Panc1 (cell line): ENCODE measurements around the gene CINP. TPM values are rescaled to one million over a fixed set of nuclear protein-coding genes. Genes with fewer than 3 reads are reported as not detected.

Experiments
- ATAC-seq: fragments of 200-7000 bp; cut with Tn5 transposase; 2 replicates; pipeline ENCODE4 v1.9.1; 2020; ENCODE audit warnings: mild to moderate bottlenecking, moderate library complexity
- BruUV-seq: library from RNA; stranded (reverse); fragments of 400-500 nt; replicated peaks from 2 replicates; lab custom pipeline; 2021; lab: Mats Ljungman, UMichigan
- CTCF ChIA-PET: fragments of 300-600 bp; sonication (Branson Sonifier 250); formaldehyde crosslinking; loops from one replicate; lab custom pipeline; 2022; ENCODE audit warnings: antibody characterized with exemption; lab: Charles Lee
- POLR2A ChIA-PET: fragments of 300-600 bp; sonication (Branson Sonifier 250); formaldehyde crosslinking; loops from one replicate; lab custom pipeline; 2022; ENCODE audit warnings: antibody characterized with exemption; lab: Charles Lee
- DNase-seq: peaks from one replicate; pipeline ENCODE4 v3.0.0-alpha.2; 2010; ENCODE audit warnings: low read depth, low spot score
- H3K27ac ChIP-seq: 2 replicates; pipeline ENCODE4 v1.5.1; 2011; ENCODE audit warnings: mild to moderate bottlenecking, low read length, inconsistent platforms
- H3K27me3 ChIP-seq: fragments of 200-500 bp; sonication (Bioruptor generic); 2 replicates; pipeline ENCODE4 v1.6.0; 2014; ENCODE audit warnings: low read length, inconsistent platforms; ENCODE audit not compliant: control insufficient read depth, insufficient read depth
- H3K36me3 ChIP-seq: fragments of 200-500 bp; sonication (Bioruptor generic); 2 replicates; pipeline ENCODE4 v1.5.1; 2014; ENCODE audit warnings: inconsistent platforms, mild to moderate bottlenecking, low read length, moderate library complexity; ENCODE audit not compliant: control insufficient read depth, insufficient read depth
- H3K4me1 ChIP-seq: 2 replicates; pipeline ENCODE4 v1.5.1; 2011; ENCODE audit warnings: inconsistent platforms, mild to moderate bottlenecking, low read length, moderate library complexity; ENCODE audit not compliant: control insufficient read depth, insufficient read depth
- H3K4me3 ChIP-seq, 2 experiments: 2 replicates each; pipeline ENCODE4 v1.5.1; 2011 to 2012; ENCODE audit warnings: low read depth in 2 of 2, low read length in 2 of 2, mild to moderate bottlenecking in 2 of 2, inconsistent platforms in 1 of 2, moderate library complexity in 1 of 2
- H3K9me3 ChIP-seq: fragments of 200-500 bp; sonication (Bioruptor generic); 2 replicates; pipeline ENCODE4 v1.5.1; 2014; ENCODE audit warnings: low read depth, mild to moderate bottlenecking, inconsistent platforms, low read length, moderate library complexity; ENCODE audit not compliant: control insufficient read depth, insufficient read depth
- POLR2AphosphoS5 ChIP-seq: IDR thresholded peaks from 2 replicates; pipeline ENCODE4 v1.6.1; 2012; ENCODE audit warnings: mild to moderate bottlenecking, low read depth, low read length, moderate library complexity
- REST ChIP-seq, 2 experiments: IDR thresholded peaks; 2 replicates each; pipeline ENCODE4 v1.6.1; 2011 to 2012; ENCODE audit warnings: low read depth in 2 of 2, control low read depth in 1 of 2, low read length in 1 of 2, mild to moderate bottlenecking in 1 of 2, moderate library complexity in 1 of 2; ENCODE audit not compliant: insufficient read depth in 1 of 2
- SIN3A ChIP-seq: IDR thresholded peaks from 2 replicates; pipeline ENCODE4 v1.6.1; 2012; ENCODE audit warnings: low read depth, mild to moderate bottlenecking, low read length, moderate library complexity, borderline replicate concordance; ENCODE audit not compliant: insufficient read depth
- TCF7L2 ChIP-seq: IDR thresholded peaks from 2 replicates; pipeline ENCODE4 v1.6.1; 2011; ENCODE audit warnings: mild to moderate bottlenecking, low read depth, low read length, inconsistent platforms
- in situ Hi-C: cut with HindIII; loops from 2 replicates; pipeline ENCODE4 v1.10.0; 2016; ENCODE audit warnings: low sequenced_read_pairs, low pct_unique_long_range_greater_than_20kb
- intact Hi-C: fragments of 100-400 bp; cut with micrococcal nuclease; formaldehyde crosslinking; loops from one replicate; pipeline ENCODE4 v1.10.0; 2022; ENCODE audit not compliant: unreplicated experiment
- total RNA-seq: library from RNA; stranded (reverse); gene quantifications from one replicate; pipeline ENCODE4 v1.2.1, GENCODE V29; 2021; ENCODE audit not compliant: unreplicated experiment
- TF ChIP-seq, protein P1 (sequence below): fragments of 450-650 bp; IDR thresholded peaks from 2 replicates; pipeline ENCODE4 v1.5.1; 2017; ENCODE audit warnings: mild to moderate bottlenecking

CINP gene
- total RNA-seq, 1 experiment from 2014 or later = 28.3 TPM

DNA sequence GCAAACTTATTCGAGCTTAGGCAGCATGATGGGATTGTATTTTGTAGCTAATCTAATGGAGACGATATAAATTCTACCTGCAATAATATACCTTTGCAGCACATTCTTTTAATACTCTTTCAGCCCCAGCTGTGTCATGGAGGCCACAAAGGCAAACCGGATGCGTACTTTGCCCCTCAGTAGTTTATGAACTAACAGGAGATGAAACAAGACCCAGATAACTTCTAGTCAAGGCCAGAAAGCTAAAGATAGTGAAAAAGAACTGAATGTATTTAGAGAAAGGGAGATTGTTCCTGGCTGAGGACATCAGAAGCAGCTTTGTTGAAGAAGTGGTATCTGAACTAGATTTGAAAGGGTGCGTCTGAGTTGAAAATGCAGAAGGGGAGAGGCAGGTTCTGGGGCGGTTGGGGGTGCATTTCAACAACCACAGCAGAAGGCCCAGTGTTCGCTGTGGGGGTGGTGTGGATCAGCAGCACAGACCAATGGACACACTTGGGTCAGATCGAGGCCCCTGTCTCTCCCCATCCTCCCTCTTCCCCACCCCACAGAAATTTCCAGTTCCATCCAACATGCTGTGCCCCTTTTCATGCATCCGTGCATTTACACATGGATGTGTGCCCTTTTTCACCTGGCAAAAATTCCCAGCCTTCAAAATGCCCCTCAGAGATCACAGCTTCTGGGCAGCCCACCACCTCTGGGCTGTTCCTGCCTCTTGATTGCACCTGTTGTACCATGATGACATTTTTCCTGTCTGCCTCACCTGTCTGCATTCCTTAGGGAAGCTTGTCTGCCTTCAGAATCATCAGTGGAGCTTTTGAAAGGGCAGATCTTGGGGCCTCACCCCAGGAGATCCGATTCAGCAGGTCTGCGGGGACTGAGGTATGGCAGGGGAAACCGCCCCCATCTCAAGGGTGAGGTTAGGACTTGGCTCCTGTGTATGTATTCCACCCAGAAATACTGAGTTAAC is 41.0 kb downstream of the CINP start:
- POLR2A ChIA-PET = interaction anchor here (1.1 kb wide), 1 partner anchor 17 kb away, joined by 17 read pairs; no protein-coding TSS in a partner anchor
- CTCF ChIA-PET = no interaction called here
- in situ Hi-C loops (loop anchor here (25.0 kb wide), 1 partner anchor 109 kb away; no protein-coding TSS in a partner anchor), intact Hi-C loops (no loop called here)
- H3K4me3 ChIP-seq = no peak overlapping the region
- no peak overlapping the region for H3K27ac ChIP-seq
- H3K4me1 ChIP-seq = peaks cover 13% of the 10 kb centered on the region
- no peak for DNase-seq
- ATAC-seq = no peak
- no peaks in the 10 kb centered on the region for H3K36me3 ChIP-seq
- no peaks in the 10 kb centered on the region for H3K9me3 ChIP-seq
- no TSS peak for BruUV-seq
- TF ChIP-seq REST (IDR thresholded peaks at IDR 0.05; ENCODE audit: insufficient read depth in 1 of 2, low read depth in 2 of 2, low read length in 1 of 2) = no peak
- TF ChIP-seq, protein P1, sequence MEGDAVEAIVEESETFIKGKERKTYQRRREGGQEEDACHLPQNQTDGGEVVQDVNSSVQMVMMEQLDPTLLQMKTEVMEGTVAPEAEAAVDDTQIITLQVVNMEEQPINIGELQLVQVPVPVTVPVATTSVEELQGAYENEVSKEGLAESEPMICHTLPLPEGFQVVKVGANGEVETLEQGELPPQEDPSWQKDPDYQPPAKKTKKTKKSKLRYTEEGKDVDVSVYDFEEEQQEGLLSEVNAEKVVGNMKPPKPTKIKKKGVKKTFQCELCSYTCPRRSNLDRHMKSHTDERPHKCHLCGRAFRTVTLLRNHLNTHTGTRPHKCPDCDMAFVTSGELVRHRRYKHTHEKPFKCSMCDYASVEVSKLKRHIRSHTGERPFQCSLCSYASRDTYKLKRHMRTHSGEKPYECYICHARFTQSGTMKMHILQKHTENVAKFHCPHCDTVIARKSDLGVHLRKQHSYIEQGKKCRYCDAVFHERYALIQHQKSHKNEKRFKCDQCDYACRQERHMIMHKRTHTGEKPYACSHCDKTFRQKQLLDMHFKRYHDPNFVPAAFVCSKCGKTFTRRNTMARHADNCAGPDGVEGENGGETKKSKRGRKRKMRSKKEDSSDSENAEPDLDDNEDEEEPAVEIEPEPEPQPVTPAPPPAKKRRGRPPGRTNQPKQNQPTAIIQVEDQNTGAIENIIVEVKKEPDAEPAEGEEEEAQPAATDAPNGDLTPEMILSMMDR = no peak
- TF ChIP-seq POLR2AphosphoS5 = no peak
- no peak for TF ChIP-seq TCF7L2
- H3K27me3 ChIP-seq = no peaks in the 10 kb centered on the region

DNA sequence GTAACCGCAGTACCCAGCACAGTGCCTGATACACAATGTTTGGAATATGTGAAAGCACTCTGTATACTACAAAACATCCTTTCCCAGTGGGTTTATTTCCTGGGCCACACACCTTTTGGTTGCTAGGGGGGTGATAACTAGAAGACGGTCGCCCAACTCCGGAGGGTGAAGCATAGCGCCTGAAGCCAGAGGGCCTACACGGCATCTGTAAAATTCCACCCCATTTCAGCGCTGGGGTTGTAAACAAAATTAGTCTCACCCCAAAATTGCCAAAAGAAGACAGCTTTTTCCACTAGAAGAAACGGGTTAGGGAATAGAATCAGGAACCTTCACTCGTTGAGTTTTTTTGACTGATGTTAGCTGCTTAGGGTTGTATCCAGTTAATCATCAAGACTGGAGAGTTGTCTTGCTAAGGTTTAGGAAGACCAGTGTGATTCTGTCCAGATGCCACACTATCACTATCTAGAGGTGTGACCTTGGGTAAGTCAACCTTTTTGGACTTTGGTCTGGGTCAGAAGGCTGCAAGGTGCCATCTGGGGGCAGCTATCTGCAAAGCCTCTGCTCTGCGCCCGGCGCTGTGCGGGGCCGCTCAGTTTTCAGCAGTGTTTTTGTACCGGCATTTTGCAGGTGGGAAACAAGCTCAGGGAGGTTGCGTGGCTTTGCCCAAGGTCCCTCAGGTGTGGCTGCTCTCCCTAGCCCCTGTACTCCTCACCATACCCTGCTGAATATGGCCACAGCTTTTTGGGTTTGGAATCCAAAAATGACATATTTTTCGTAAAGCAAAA is 41.8 kb downstream of the CINP start:
- TSS peak; percentile 84 for BruUV-seq
- TF ChIP-seq REST (IDR thresholded peaks at IDR 0.05; ENCODE audit: insufficient read depth in 1 of 2, low read depth in 2 of 2, low read length in 1 of 2) (no peak), SIN3A (no peak), POLR2AphosphoS5 (no peak), TCF7L2 (no peak)
- TF ChIP-seq, protein P1 = no peak
- ChIA-PET POLR2A (interaction anchor here (1.1 kb wide), 1 partner anchor 18 kb away, joined by 17 read pairs; no protein-coding TSS in a partner anchor), CTCF (no interaction called here)
- H3K36me3 ChIP-seq = no peaks in the 10 kb centered on the region
- H3K27ac ChIP-seq = peak overlapping the region; percentile 89
- intact Hi-C loops (no loop called here), in situ Hi-C loops (loop anchor here (25.0 kb wide), 1 partner anchor 109 kb away; no protein-coding TSS in a partner anchor)
- peaks cover 16% of the 10 kb centered on the region for H3K4me1 ChIP-seq
- DNase-seq = no peak
- ATAC-seq = no peak
- H3K27me3 ChIP-seq = no peaks in the 10 kb centered on the region
- H3K4me3 ChIP-seq = peak overlapping the region; percentile 66 to 71
- H3K9me3 ChIP-seq = no peaks in the 10 kb centered on the region
